Common myeloid progenitor, CD34-positive (primary cell): ENCODE results near the gene BBX.
"Not testable (repeated sequence)": the region's sequence is repeated elsewhere in the genome, so short reads cannot be mapped to it uniquely, and the experiment has no call there.

Experiments used
- CTCF ChIA-PET: fragments of 350-600 bp; sonication (Branson Sonifier 250); formaldehyde crosslinking; loops from one replicate; lab custom pipeline; 2021; ENCODE audit warnings: antibody characterized with exemption; lab: Charles Lee
- POLR2A ChIA-PET: fragments of 350-600 bp; sonication (Branson Sonifier 250); formaldehyde crosslinking; loops from one replicate; lab custom pipeline; 2021; ENCODE audit warnings: antibody characterized with exemption; lab: Charles Lee
- DNase-seq, 3 donors: peaks; one replicate each; pipeline versions ENCODE4 v3.0.0 to v3.0.0-alpha.2; 2013
- H3K27ac ChIP-seq, 2 experiments: 1 replicate in 1 of 2; 2 replicates in 1 of 2; pipeline ENCODE4 v1.7.0; 2013; ENCODE audit warnings: inconsistent platforms in 2 of 2, low read length in 2 of 2, mild to moderate bottlenecking in 2 of 2, low read depth in 1 of 2, moderate library complexity in 1 of 2; ENCODE audit not compliant: severe bottlenecking in 2 of 2, insufficient read depth in 1 of 2, poor library complexity in 1 of 2
- H3K27me3 ChIP-seq, 5 experiments: replicated peaks in 2 of 5; 1 replicate in 3 of 5; 2 replicates in 2 of 5; pipeline versions ENCODE4 v1.6.1 to v1.7.0; 2013; ENCODE audit warnings: low read length in 4 of 5, mild to moderate bottlenecking in 2 of 5, moderate library complexity in 2 of 5, inconsistent platforms in 1 of 5; ENCODE audit not compliant: insufficient read depth in 5 of 5, control insufficient read depth in 4 of 5
- H3K36me3 ChIP-seq, 4 experiments: 1 replicate in 2 of 4; 2 replicates in 2 of 4; pipeline versions ENCODE4 v1.6.1 to v1.7.0; 2013; ENCODE audit warnings: low read length in 3 of 4, control low read depth in 1 of 4, mild to moderate bottlenecking in 1 of 4; ENCODE audit not compliant: control insufficient read depth in 4 of 4, insufficient read depth in 4 of 4
- H3K4me1 ChIP-seq, 4 experiments: 1 replicate in 3 of 4; 2 replicates in 1 of 4; pipeline versions ENCODE4 v1.6.1 to v1.7.1; 2013; ENCODE audit warnings: low read length in 3 of 4, mild to moderate bottlenecking in 3 of 4, control low read depth in 1 of 4, inconsistent platforms in 1 of 4, moderate library complexity in 1 of 4; ENCODE audit not compliant: control insufficient read depth in 4 of 4, insufficient read depth in 4 of 4; ENCODE audit errors: control extremely low read depth in 1 of 4
- H3K4me3 ChIP-seq, 7 experiments: 1 replicate in 4 of 7; 2 replicates in 3 of 7; pipeline versions ENCODE4 v1.5.1 to v1.7.0; 2013; ENCODE audit warnings: mild to moderate bottlenecking in 7 of 7, low read length in 6 of 7, moderate library complexity in 6 of 7, inconsistent platforms in 2 of 7, low read depth in 2 of 7, control low read depth in 1 of 7; ENCODE audit not compliant: insufficient read depth in 4 of 7, control insufficient read depth in 1 of 7; ENCODE audit errors: extremely low read depth in 1 of 7
- H3K9me3 ChIP-seq, 5 experiments: 1 replicate in 4 of 5; 2 replicates in 1 of 5; pipeline versions ENCODE4 v1.6.1 to v1.7.1; 2013; ENCODE audit warnings: low read length in 4 of 5, mild to moderate bottlenecking in 2 of 5, inconsistent platforms in 1 of 5, low read depth in 1 of 5, moderate library complexity in 1 of 5; ENCODE audit not compliant: control insufficient read depth in 4 of 5, insufficient read depth in 2 of 5; ENCODE audit errors: control extremely low read depth in 1 of 5
- WGBS: methylation state at CpG from one replicate; pipeline ENCODE4 v1.1.5; 2013; ENCODE audit not compliant: insufficient coverage; 5-methylcytosine and 5-hydroxymethylcytosine counted together

The BBX gene

GRCh38 chr3:107826727-107827126 is 304.0 kb downstream of the BBX start:
- H3K4me3 ChIP-seq = no peak overlapping the region
- H3K36me3 ChIP-seq = no peaks in the 10 kb centered on the region
- CTCF ChIA-PET = interaction anchor here (1.4 to 1.7 kb wide), 2 partner anchors 12 to 19 kb away, joined by 3 to 4 read pairs; no protein-coding TSS in a partner anchor
- H3K4me1 ChIP-seq = no peaks in the 10 kb centered on the region
- no peak for DNase-seq
- no peaks in the 10 kb centered on the region for H3K27me3 ChIP-seq
- H3K9me3 ChIP-seq = no peaks in the 10 kb centered on the region
- WGBS = 98% methylated on average over 8 of the region's 9 CpGs
- H3K27ac ChIP-seq = no peak overlapping the region
- POLR2A ChIA-PET = no interaction called here

GRCh38 chr3:107829185-107829584 is 306.4 kb downstream of the BBX start:
- no peaks in the 10 kb centered on the region for H3K9me3 ChIP-seq
- ChIA-PET POLR2A (no interaction called here), CTCF (no interaction called here)
- no peaks in the 10 kb centered on the region for H3K36me3 ChIP-seq
- DNase-seq = no peak
- H3K4me3 ChIP-seq = no peak overlapping the region
- no peaks in the 10 kb centered on the region for H3K4me1 ChIP-seq
- H3K27me3 ChIP-seq = no peaks in the 10 kb centered on the region
- WGBS = 100% methylated on average over 2 of the region's 4 CpGs
- no peak overlapping the region for H3K27ac ChIP-seq

- 87% methylated on average over 3 of the region's 3 CpGs for WGBS
- POLR2A ChIA-PET = no interaction called here
- CTCF ChIA-PET = interaction anchor here (2.2 kb wide), 1 partner anchor 14 kb away, joined by 5 read pairs; no protein-coding TSS in a partner anchor
Measured at GRCh38 chr3:107831590-107831989, 308.8 kb downstream of the BBX start.

GRCh38 chr3:107833043-107833442 is 310.3 kb downstream of the BBX start:
- Histone ChIP-seq H3K27me3 (no peaks in the 10 kb centered on the region), H3K36me3 (no peaks in the 10 kb centered on the region), H3K4me3 (no peak overlapping the region), H3K27ac (no peak overlapping the region), H3K4me1 (no peaks in the 10 kb centered on the region), H3K9me3 (no peaks in the 10 kb centered on the region)
- 98% methylated on average over 6 of the region's 6 CpGs for WGBS
- ChIA-PET POLR2A (no interaction called here), CTCF (interaction anchor here (2.2 kb wide), 1 partner anchor 13 kb away, joined by 5 read pairs; no protein-coding TSS in a partner anchor)
- DNase-seq = no peak

More at GRCh38 chr3:107831590-107831989, 308.8 kb downstream of the BBX start:
- no peaks in the 10 kb centered on the region for H3K36me3 ChIP-seq
- no peaks in the 10 kb centered on the region for H3K27me3 ChIP-seq
- no peak overlapping the region for H3K27ac ChIP-seq
- no peak for DNase-seq
- no peaks in the 10 kb centered on the region for H3K4me1 ChIP-seq
- H3K4me3 ChIP-seq = no peak overlapping the region
- H3K9me3 ChIP-seq = no peaks in the 10 kb centered on the region

GRCh38 chr3:107833722-107834416 is 311.1 kb downstream of the BBX start:
- Histone ChIP-seq H3K4me1 (no peaks in the 10 kb centered on the region), H3K27me3 (no peaks in the 10 kb centered on the region), H3K27ac (no peak overlapping the region), H3K4me3 (no peak overlapping the region), H3K9me3 (no peaks in the 10 kb centered on the region), H3K36me3 (no peaks in the 10 kb centered on the region)
- no peak for DNase-seq
- ChIA-PET POLR2A (no interaction called here), CTCF (no interaction called here)
- 97% methylated on average over 16 of the region's 19 CpGs for WGBS

GRCh38 chr3:107835001-107835400 is 312.2 kb downstream of the BBX start:
- H3K27ac ChIP-seq, H3K36me3 ChIP-seq, H3K27me3 ChIP-seq, CTCF ChIA-PET, DNase-seq, POLR2A ChIA-PET, H3K4me1 ChIP-seq, H3K9me3 ChIP-seq, H3K4me3 ChIP-seq: not testable (repeated sequence)
- no CpG with 5 or more reads among the region's 4 CpGs for WGBS

- Histone ChIP-seq H3K4me3 (no peak overlapping the region), H3K9me3 (no peaks in the 10 kb centered on the region), H3K27ac (no peak overlapping the region), H3K4me1 (no peaks in the 10 kb centered on the region), H3K36me3 (no peaks in the 10 kb centered on the region), H3K27me3 (no peaks in the 10 kb centered on the region)
- ChIA-PET POLR2A (no interaction called here), CTCF (interaction anchor here (1.1 kb wide), 1 partner anchor 10 kb away, joined by 3 read pairs; no protein-coding TSS in a partner anchor)
- peak in 1 of 3 donors; percentile 21 for DNase-seq
- 98% methylated on average over 5 of the region's 5 CpGs for WGBS
Measured at GRCh38 chr3:107837895-107838612, 315.3 kb downstream of the BBX start.
